GM19035 (cell line): Measurements from ENCODE around the gene GAS6.

Source experiments
- ATAC-seq: cut with Tn5 transposase; IDR thresholded peaks from one replicate; pipeline ENCODE4 v1.9.1; 2021; ENCODE audit not compliant: unreplicated experiment

GAS6 gene

DNA sequence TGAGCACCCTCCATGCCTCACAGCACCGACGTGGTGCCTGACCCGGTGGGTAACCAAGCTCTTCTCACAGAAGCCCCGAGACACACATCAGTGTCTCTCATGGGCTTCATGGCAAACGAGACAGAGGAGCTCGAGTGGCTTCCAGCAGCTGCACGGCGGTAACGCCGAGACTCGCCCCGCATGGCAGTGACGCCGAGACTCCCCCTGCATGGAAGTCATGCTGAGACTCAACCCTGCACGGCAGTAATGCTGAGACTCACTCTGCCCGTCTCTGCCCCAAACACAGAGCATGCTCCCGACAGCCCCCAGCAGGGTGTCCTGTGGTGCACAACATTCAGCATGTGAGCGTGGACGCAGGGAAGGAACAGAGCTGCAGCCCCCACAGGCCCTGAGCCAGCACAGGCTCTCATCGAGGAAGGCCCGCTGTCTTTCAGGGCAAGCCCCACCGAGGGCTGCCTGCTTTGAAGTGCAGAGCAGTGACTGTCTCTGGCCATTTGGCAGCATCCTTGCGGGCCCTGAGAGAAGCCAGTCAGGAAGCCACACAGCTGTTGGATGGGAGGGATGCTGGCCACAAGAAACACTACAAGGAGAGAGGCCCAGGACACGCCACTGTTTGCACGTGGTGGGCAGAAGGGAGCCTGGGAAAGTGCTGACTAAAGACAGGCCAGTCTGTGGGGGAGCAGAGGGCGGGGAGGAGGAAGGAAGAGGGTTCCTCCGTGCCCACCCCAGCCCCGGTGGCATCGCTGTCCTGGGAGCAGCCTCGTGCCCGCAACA, 9.5 kb downstream of the GAS6 start:
- ATAC-seq: no peak

GRCh38 chr13:113853518-113854237, 10.2 kb downstream of the GAS6 start:
- ATAC-seq: no peak

- ATAC-seq: no peak
Observed at GRCh38 chr13:113852536-113853517, 11.0 kb downstream of the GAS6 start.

DNA sequence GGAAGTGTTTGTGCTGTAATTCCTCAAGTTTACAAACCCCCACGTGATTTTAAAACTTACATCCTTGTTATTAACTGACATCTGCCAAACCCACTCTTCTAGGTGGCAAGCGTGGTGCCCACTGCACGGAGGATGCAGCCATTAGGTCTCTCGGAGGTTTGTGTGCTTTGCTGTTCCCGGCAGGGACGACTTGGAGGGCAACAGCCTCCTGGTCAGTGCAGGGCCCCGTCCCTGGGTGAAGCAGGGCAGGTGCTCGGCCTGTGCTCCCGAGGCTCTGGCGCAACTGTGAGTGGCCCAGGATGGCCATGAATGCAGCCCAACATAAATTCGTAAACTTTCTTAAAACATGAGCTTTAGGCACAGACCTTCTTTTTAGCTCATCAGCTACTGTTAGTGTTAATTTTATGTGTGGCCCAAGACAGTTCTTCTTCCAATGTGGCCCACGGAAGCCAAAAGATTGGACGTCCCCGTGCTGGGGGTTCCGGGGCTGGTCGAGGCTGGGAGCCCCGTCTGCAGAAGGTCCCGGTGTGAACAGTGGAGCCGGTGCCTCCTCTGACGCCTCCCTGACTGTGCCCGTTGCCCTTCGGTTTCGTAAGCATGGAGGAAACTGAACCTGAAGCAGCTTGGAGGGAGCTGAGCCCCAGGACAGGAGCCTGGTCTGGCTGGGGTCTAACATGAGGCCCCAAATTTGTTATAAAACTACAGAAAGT, 11.9 kb downstream of the GAS6 start:
- ATAC-seq: no peak

DNA sequence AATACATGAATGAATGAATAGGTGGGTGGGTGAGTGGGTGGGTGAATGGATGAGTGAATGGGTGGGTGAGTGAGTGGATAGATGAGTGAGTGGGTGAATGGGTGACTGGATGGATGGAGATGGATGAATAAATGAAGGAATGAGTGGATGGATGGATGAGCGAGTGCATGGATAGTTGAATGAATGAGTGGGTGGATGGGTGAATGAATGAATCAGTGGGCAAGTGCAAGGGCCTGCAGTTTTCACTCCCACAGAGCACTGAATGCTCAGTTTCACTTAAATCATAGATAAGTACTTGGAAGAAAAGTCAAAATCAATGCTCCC, 12.4 kb downstream of the GAS6 start:
- ATAC-seq: no peak

GRCh38 chr13:113850722-113851479, 13.0 kb downstream of the GAS6 start:
- ATAC-seq: no peak

- ATAC-seq: no peak
Observed at GRCh38 chr13:113849981-113850721, 13.7 kb downstream of the GAS6 start.

GRCh38 chr13:113849546-113849945, 14.3 kb downstream of the GAS6 start:
- ATAC-seq: no peak

DNA sequence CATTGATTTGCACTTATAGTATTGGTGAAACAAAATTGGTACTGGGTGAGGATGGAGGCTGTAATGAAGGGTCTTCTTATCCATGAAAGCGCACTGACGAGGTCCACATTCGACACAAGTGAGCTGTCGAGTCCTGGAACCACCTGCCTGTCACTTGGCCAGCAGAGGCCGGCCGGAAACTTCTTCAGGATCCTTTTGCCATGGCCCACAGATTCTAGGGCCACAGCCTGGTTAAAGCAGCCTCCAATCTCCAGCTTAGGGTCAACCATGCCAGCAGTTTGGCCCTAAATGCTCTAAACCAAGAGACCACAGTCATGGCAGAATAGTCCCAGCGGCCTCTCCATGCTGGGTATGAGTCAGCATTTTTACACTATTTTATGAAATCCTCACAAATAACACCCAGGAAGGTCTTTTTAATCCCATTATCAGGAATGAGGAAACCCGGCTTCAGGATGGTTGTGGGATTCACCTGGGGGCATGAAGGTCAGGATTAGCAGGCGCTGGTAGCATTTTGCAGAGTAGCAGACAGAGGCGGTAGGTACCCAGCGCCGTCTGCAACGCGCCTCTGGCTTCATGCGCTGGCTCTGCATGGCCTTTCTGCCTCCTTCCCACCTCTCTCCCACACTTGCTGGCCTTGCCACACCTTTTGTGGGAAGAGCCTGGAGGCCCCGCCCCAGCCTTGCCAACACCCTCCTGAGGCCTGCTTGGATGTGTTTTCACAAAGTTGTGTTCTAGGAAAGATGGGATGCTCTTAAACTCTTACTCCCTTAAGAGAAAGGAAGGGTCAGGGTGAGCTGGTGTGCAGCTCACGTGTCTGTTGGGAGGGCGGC, 15.2 kb downstream of the GAS6 start:
- no peak for ATAC-seq

DNA sequence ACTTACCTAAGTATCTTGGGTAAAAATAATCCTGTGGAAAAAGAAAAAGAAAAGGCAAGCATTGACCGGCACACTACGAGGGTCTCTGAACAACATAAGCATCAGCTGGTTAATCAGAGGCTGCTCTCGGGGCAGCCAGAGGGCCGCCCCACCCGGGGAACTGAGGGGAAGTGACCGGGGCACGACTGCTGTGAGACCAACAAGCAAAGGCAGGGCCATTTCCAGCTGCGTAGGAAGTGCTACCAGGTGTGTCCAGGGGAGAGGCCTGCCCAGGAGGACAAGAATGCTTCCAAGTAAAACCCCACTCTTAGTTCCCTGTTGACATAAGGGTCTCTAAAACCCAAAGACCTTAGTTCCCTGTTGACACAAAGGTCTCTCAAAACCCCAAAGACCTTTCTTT, 15.9 kb downstream of the GAS6 start:
- ATAC-seq: no peak

- ATAC-seq: no peak
Observed at GRCh38 chr13:113846636-113847318, 17.1 kb downstream of the GAS6 start.

- no peak for ATAC-seq
Observed at GRCh38 chr13:113845723-113846635, 17.9 kb downstream of the GAS6 start.

DNA sequence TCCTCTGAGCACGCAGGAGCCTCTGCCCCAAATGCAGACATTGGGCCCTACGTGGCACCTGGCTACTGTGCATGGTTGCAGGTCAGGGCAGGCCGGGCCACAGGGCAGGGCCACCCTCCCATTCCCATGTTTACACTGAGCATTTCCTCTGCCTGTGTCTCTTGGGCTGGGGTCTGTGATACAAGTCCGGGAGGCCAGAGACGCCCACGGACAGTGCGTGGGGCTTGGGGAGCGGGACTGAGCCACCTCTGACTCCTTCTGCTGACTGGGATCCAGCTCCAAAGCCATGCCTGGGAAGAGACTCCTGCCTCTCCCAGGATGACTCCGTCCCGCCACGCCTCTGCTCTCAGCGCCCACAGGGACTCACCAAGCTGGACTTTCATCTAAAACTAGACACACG, 18.8 kb downstream of the GAS6 start:
- no peak for ATAC-seq

DNA sequence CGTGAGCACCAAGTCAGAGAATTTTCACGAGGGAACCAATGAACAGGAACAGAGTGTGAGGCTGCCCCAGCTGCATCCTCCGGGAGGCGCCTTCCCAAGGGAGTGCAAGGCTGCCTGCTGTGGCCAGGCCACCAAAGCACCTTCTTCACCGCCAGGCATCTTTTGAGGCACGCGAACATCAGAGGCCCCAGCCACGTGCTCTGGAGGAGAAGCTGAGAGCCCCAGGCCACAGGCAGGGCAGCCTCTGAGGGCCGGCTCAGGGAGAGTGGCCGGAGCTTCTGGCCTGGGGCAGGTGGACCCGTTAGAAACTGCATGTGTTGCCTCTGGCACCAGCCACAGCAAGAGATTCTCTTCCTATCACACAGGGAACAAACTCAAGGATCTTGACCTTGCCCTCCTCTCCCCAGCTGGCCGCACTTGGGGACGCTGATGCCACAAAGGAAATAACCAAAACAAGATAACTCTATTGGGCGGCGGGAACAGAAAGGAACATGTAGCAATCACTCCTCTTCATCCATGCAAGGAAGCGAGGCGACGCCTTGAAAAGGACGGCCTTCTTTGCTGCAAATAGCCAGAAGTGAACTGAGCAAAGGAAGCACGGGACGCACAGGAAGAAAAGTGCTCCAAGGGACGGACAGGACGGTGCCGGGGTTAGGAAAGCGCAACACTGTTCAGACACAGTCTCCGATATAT, 19.9 kb downstream of the GAS6 start:
- ATAC-seq: no peak

GRCh38 chr13:113843063-113843654, 20.7 kb downstream of the GAS6 start:
- ATAC-seq: no peak
